NCI-H1105 treated with DMSO at 0.1 percent for 48 hours (cell line): ENCODE measurements around the gene MACROD2.
"Not testable (repeated sequence)": the region's sequence is repeated elsewhere in the genome, so short reads cannot be mapped to it uniquely, and the experiment has no call there.

ENCODE experiments used
- DNase-seq: peaks from one replicate; lab custom pipeline; 2025; lab: John Stamatoyannopoulos, UW

MACROD2 gene

DNA sequence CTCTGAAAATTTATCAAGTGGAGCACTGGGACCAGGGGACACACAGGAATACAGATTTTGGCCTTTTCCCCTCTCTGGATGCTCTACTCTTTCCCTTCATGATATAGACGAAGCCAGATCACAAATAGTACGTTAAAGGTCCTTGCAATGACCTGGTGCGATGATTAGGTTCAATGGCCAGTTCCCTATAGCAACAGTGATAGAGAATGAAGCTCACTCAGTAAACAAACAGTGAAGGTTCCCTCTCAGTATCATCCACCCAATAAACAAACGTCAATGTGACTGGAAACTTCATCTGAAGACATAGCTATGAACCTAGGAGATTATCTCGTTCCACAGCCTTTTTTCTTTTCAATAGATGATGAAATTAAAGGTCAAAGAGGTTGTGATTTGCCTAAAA, 1981.7 kb downstream of the MACROD2 start:
- DNase-seq: no peak

- no peak for DNase-seq
These were observed 1982.4 kb downstream of the MACROD2 start for GRCh38 chr20:15977758-15978157.

GRCh38 chr20:15985494-15986368, 1990.4 kb downstream of the MACROD2 start:
- not testable (repeated sequence) for DNase-seq

- DNase-seq: no peak
These were observed 1991.4 kb downstream of the MACROD2 start for GRCh38 chr20:15986690-15987089.

- DNase-seq: no peak
These were observed 1996.0 kb downstream of the MACROD2 start for GRCh38 chr20:15991279-15991678.

GRCh38 chr20:15992564-15992963, 1997.2 kb downstream of the MACROD2 start:
- DNase-seq: no peak

DNA sequence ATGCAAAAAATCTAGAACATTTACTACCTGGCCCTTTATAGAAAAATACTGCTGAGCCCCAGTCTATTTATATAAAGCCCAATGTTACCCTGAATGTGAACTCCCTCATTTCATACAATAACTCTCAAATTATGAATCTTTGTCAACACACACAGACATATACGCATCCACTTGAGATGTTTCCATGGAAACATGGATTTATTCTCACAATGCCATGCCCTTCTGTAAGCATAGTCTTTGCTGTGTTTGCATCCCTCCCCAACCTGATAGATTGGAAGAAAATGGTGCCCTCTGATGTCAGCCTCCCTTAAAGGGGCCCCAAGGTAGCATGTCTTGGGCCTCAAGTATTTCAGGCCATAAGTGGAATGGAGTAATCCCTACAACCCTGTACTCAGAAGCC, 2004.8 kb downstream of the MACROD2 start:
- DNase-seq: no peak

DNA sequence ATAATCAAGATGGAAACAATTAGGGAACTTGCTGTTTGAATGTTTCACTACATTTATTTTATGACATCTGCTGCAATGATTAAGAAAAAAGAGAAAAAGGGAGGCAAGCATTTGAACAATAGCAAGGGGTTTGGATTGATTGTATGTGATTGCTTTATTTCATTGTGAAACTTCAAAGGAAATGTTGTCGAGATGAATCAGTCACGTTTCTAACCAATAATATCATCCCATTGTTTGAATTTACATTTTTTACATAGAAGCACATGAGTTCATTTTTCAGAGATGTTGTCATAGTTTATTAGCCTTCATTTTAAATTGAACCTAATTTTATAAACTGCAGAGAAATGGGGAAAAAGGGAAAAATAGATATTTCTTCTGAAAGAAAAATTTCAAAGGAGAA, 2006.0 kb downstream of the MACROD2 start:
- DNase-seq: no peak

- no peak for DNase-seq
These were observed 2008.0 kb downstream of the MACROD2 start for GRCh38 chr20:16003310-16003709.

DNA sequence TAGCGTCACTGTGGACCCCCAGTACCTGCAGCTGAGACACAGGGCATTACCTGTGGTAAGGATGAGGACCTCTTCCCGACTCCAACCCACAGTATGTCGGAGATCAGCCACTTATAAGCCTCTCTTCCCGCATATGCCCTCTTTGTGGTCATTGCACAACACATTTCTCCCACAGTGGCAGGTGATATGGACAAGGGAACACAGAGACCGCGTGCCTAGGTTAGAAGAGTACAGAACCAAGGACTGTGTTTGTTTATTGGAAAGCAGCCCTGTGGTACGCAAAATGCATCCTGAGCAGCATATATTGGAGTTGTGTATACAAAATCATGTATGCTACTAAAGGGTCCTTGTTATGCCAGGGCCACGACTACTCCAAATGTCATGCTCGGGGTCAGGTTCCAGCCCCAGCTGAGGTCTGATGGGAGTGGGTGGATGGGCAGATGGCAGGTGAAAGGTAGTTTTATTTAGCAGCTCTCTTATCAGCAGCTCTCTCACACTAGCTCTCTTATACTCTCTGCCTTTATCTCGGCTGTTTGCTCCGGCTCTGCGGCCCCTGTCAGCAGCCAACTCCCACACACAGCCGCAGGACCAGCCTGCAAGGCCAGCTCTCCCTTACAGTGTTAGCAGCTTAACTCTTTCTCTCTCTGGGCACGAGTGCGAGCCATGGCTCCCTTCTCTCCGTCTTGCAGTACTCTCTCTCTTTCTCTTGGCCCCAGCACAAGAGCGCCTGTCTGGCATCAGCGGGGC, 2009.0 kb downstream of the MACROD2 start:
- DNase-seq: no peak

- no peak for DNase-seq
These were observed 2010.0 kb downstream of the MACROD2 start for GRCh38 chr20:16005021-16005914.

- DNase-seq: no peak
These were observed 2010.7 kb downstream of the MACROD2 start for GRCh38 chr20:16005915-16006493.

DNA sequence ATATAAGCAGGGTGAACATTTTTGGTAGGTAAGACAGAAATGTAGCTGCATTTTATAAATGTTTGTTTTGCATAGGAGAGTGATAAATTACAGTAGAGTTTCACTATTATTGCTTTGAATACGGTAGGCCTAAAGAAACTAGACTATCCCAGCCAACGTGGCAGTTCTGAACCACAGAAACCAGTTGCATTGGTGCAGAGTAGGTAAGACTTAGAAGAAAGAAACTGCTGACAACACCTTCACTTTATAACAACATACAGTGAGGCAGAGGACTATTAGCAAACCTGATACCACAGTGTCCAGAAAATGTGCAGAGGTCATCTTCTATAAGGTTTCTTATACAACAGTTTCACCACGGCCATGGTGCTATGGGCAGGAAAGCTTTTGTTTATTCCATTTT, 2011.8 kb downstream of the MACROD2 start:
- no peak for DNase-seq

GRCh38 chr20:16007962-16008361, 2012.6 kb downstream of the MACROD2 start:
- DNase-seq: no peak

- DNase-seq: no peak
These were observed 2015.7 kb downstream of the MACROD2 start for GRCh38 chr20:16011056-16011455.

GRCh38 chr20:16011519-16011918, 2016.2 kb downstream of the MACROD2 start:
- no peak for DNase-seq

DNA sequence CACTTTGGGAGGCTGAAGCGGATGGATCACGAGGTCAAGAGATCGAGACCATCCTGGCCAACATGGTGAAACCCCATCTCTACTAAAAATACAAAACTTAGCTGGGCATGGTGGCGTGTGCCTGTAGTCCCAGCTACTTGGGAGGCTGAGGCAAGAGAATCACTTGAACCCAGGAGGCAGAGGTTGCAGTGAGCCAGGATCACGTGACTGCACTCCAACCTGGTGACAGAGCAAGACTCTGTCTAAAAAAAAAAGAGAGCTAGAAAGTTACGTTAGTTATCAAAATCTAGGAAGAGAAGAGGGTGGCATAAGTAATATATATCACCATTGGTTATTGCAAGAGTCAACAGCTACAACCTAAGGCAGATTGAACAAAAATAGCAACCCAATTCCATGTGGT, 2017.6 kb downstream of the MACROD2 start:
- DNase-seq: not testable (repeated sequence)

GRCh38 chr20:16013631-16014030, 2018.3 kb downstream of the MACROD2 start:
- DNase-seq: no peak

- DNase-seq: no peak
These were observed 2019.1 kb downstream of the MACROD2 start for GRCh38 chr20:16014436-16014835.

GRCh38 chr20:16017656-16018055, 2022.3 kb downstream of the MACROD2 start:
- no peak for DNase-seq

DNA sequence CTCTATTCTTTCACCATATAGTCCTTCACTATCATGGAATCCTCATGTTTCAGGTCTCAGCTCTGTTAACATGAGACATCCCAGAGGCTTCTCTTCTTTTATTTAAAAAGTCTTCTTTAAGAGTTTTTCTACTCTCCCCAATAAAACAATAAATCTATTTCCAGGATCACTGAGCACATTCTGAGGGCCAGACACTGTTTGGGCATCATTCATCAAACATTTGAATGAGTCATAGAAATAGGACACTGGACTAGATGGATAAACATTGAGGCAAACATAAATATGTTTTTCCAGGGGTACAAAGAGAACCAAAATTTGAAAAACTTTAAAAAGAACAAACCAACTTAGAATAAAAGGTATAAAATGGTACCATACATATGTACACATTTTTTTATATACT, 2023.6 kb downstream of the MACROD2 start:
- DNase-seq: no peak

GRCh38 chr20:16020971-16021370, 2025.7 kb downstream of the MACROD2 start:
- DNase-seq: no peak
